HEK293 (cell line): Measurements from ENCODE around the gene IP6K2.

Experiments used
- GLIS2 ChIP-seq: fragments of 450-650 bp; formaldehyde crosslinking; IDR thresholded peaks from 2 replicates; pipeline ENCODE4 v1.5.1; 2016; ENCODE audit warnings: missing biosample characterization, missing genetic modification characterization
- PRDM10 ChIP-seq: fragments of 450-650 bp; formaldehyde crosslinking; IDR thresholded peaks from 2 replicates; pipeline ENCODE4 v1.5.1; 2016; ENCODE audit warnings: missing biosample characterization, missing genetic modification characterization
- PRDM6 ChIP-seq: fragments of 450-650 bp; formaldehyde crosslinking; IDR thresholded peaks from 2 replicates; pipeline ENCODE4 v1.5.1; 2017; ENCODE audit warnings: missing biosample characterization, missing genetic modification characterization
- SETDB1 ChIP-seq: IDR thresholded peaks from one replicate; pipeline ENCODE4 v1.6.1; 2017; ENCODE audit warnings: mild to moderate bottlenecking, low read length, moderate library complexity, mixed read lengths; ENCODE audit not compliant: insufficient read length
- SP2 ChIP-seq: fragments of 450-650 bp; formaldehyde crosslinking; IDR thresholded peaks from 2 replicates; pipeline ENCODE4 v1.5.1; 2016; ENCODE audit warnings: missing biosample characterization, missing genetic modification characterization
- TSHZ1 ChIP-seq: fragments of 450-650 bp; formaldehyde crosslinking; IDR thresholded peaks from 2 replicates; pipeline ENCODE4 v1.5.1; 2016; ENCODE audit warnings: missing biosample characterization, missing genetic modification characterization, borderline replicate concordance
- ZNF266 ChIP-seq: fragments of 450-650 bp; formaldehyde crosslinking; IDR thresholded peaks from 2 replicates; pipeline ENCODE4 v1.5.1; 2016; ENCODE audit warnings: missing biosample characterization, missing genetic modification characterization, low read depth
- ZNF426 ChIP-seq: fragments of 450-650 bp; formaldehyde crosslinking; IDR thresholded peaks from 2 replicates; pipeline ENCODE4 v1.5.1; 2017; ENCODE audit warnings: missing biosample characterization, missing genetic modification characterization, mild to moderate bottlenecking, inconsistent platforms, moderate library complexity
- ZNF473 ChIP-seq: fragments of 450-650 bp; formaldehyde crosslinking; IDR thresholded peaks from 2 replicates; pipeline ENCODE4 v1.5.1; 2017; ENCODE audit warnings: missing biosample characterization, missing genetic modification characterization
- ZNF548 ChIP-seq: fragments of 450-650 bp; formaldehyde crosslinking; IDR thresholded peaks from 2 replicates; pipeline ENCODE4 v1.5.1; 2016; ENCODE audit warnings: missing biosample characterization, missing genetic modification characterization
- ZNF555 ChIP-seq: fragments of 450-650 bp; formaldehyde crosslinking; conservative IDR thresholded peaks from 2 replicates; pipeline ENCODE4 v1.5.1; 2017; ENCODE audit warnings: missing biosample characterization, mild to moderate bottlenecking, missing genetic modification characterization, inconsistent platforms
- ZNF560 ChIP-seq: fragments of 450-650 bp; formaldehyde crosslinking; IDR thresholded peaks from 2 replicates; pipeline ENCODE4 v1.5.1; 2017; ENCODE audit warnings: missing biosample characterization, missing genetic modification characterization, borderline replicate concordance
- ZNF623 ChIP-seq: fragments of 450-650 bp; formaldehyde crosslinking; IDR thresholded peaks from 2 replicates; pipeline ENCODE4 v1.5.1; 2016; ENCODE audit warnings: missing biosample characterization, missing genetic modification characterization
- ZNF707 ChIP-seq: fragments of 450-650 bp; formaldehyde crosslinking; IDR thresholded peaks from 2 replicates; pipeline ENCODE4 v1.5.1; 2016; ENCODE audit warnings: missing biosample characterization, missing genetic modification characterization
- ZNF747 ChIP-seq: fragments of 450-650 bp; formaldehyde crosslinking; IDR thresholded peaks from 2 replicates; pipeline ENCODE4 v1.5.1; 2016; ENCODE audit warnings: missing biosample characterization, missing genetic modification characterization
- ZNF792 ChIP-seq: fragments of 450-650 bp; formaldehyde crosslinking; IDR thresholded peaks from 2 replicates; pipeline ENCODE4 v1.5.1; 2016; ENCODE audit warnings: missing biosample characterization, missing genetic modification characterization
- ZNF837 ChIP-seq: fragments of 450-650 bp; formaldehyde crosslinking; IDR thresholded peaks from 2 replicates; pipeline ENCODE4 v1.5.1; 2016; ENCODE audit warnings: missing biosample characterization, missing genetic modification characterization
- TF ChIP-seq, protein P1 (sequence below): fragments of 450-650 bp; formaldehyde crosslinking; optimal IDR thresholded peaks from 2 replicates; pipeline ENCODE3; 2016; ENCODE audit warnings: missing biosample characterization, mild to moderate bottlenecking, missing genetic modification characterization
- TF ChIP-seq, protein P2 (sequence below): fragments of 450-650 bp; formaldehyde crosslinking; IDR thresholded peaks from 2 replicates; pipeline ENCODE4 v1.5.1; 2016; ENCODE audit warnings: missing biosample characterization, missing genetic modification characterization
- TF ChIP-seq, protein P3 (sequence below): fragments of 450-650 bp; formaldehyde crosslinking; IDR thresholded peaks from 2 replicates; pipeline ENCODE4 v1.5.1; 2016; ENCODE audit warnings: missing biosample characterization, missing genetic modification characterization, low read depth
- TF ChIP-seq, protein P4 (sequence below): fragments of 450-650 bp; formaldehyde crosslinking; IDR thresholded peaks from 2 replicates; pipeline ENCODE4 v1.5.1; 2016; ENCODE audit warnings: missing biosample characterization, missing genetic modification characterization
- TF ChIP-seq, protein P5 (sequence below): fragments of 450-650 bp; formaldehyde crosslinking; IDR thresholded peaks from 2 replicates; pipeline ENCODE4 v1.5.1; 2016; ENCODE audit warnings: missing biosample characterization, missing genetic modification characterization

The IP6K2 gene

DNA sequence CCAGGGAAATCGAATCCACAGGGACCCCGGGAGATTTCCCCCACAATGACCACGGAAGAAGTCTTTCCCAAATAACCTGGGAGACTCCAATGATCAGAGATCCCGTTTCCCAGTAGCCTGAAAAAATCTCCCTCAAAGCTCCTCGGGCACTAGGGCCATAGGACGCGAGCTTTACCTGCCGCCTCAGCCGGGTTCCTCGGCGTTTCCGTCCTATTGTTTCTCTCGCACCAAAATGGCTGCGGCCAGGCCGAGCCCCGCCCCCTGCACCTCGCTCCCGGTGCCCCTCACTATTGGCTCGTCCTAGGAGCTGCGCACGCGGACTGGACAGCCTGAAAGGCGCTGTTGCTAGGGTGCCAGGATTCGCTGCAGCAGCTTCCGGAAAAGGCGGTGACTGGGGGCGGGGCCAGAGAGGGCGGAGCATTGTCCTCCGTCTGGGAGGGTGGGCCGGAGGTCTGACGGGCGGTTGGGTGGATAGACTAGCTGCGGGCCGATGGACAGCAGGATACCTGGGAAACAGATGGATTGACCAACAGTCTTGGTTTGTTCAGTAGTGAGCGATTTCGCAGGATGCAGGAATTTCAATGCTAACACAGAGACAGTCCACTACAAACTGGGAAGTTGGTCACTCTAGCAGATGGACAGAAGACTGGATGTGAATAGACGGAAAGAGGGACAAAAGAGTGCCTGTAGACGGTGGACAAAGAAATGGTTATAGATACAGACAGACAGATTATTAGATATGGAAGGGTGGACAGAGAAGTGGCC is at the start of gene IP6K2 (continued):
- TF ChIP-seq PRDM10 (tag by site-specific recombination) (0 out of 2 replicates have a peak, but pooled peaks have one; percentile 26), ZNF623 (no peak), ZNF555 (tag by site-specific recombination) (no peak), ZNF548 (tag by site-specific recombination) (no peak), ZNF560 (tag by site-specific recombination) (peak; percentile 54; the same call in 1 of the 2 replicates), SETDB1 (no peak), ZNF426 (no peak), ZNF747 (tag by site-specific recombination) (no peak), ZNF792 (no peak), PRDM6 (no peak), ZNF473 (tag by site-specific recombination) (no peak), ZNF266 (tag by site-specific recombination) (no peak), TSHZ1 (tag by site-specific recombination) (no peak), GLIS2 (no peak), ZNF837 (no peak), SP2 (tag by site-specific recombination) (peak; percentile 99), ZNF707 (no peak)
- TF ChIP-seq, protein P1, sequence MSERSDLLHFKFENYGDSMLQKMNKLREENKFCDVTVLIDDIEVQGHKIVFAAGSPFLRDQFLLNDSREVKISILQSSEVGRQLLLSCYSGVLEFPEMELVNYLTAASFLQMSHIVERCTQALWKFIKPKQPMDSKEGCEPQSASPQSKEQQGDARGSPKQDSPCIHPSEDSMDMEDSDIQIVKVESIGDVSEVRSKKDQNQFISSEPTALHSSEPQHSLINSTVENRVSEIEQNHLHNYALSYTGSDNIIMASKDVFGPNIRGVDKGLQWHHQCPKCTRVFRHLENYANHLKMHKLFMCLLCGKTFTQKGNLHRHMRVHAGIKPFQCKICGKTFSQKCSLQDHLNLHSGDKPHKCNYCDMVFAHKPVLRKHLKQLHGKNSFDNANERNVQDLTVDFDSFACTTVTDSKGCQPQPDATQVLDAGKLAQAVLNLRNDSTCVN (tag by site-specific recombination) = peak; percentile 32
- TF ChIP-seq, protein P2, sequence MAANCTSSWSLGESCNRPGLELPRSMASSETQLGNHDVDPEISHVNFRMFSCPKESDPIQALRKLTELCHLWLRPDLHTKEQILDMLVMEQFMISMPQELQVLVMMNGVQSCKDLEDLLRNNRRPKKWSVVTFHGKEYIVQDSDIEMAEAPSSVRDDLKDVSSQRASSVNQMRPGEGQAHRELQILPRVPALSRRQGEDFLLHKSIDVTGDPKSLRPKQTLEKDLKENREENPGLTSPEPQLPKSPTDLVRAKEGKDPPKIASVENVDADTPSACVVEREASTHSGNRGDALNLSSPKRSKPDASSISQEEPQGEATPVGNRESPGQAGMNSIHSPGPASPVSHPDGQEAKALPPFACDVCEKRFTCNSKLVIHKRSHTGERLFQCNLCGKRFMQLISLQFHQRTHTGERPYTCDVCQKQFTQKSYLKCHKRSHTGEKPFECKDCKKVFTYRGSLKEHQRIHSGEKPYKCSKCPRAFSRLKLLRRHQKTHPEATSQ = no peak
- TF ChIP-seq, protein P3, sequence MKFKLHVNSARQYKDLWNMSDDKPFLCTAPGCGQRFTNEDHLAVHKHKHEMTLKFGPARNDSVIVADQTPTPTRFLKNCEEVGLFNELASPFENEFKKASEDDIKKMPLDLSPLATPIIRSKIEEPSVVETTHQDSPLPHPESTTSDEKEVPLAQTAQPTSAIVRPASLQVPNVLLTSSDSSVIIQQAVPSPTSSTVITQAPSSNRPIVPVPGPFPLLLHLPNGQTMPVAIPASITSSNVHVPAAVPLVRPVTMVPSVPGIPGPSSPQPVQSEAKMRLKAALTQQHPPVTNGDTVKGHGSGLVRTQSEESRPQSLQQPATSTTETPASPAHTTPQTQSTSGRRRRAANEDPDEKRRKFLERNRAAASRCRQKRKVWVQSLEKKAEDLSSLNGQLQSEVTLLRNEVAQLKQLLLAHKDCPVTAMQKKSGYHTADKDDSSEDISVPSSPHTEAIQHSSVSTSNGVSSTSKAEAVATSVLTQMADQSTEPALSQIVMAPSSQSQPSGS (tag by site-specific recombination) = no peak
- TF ChIP-seq, protein P4, sequence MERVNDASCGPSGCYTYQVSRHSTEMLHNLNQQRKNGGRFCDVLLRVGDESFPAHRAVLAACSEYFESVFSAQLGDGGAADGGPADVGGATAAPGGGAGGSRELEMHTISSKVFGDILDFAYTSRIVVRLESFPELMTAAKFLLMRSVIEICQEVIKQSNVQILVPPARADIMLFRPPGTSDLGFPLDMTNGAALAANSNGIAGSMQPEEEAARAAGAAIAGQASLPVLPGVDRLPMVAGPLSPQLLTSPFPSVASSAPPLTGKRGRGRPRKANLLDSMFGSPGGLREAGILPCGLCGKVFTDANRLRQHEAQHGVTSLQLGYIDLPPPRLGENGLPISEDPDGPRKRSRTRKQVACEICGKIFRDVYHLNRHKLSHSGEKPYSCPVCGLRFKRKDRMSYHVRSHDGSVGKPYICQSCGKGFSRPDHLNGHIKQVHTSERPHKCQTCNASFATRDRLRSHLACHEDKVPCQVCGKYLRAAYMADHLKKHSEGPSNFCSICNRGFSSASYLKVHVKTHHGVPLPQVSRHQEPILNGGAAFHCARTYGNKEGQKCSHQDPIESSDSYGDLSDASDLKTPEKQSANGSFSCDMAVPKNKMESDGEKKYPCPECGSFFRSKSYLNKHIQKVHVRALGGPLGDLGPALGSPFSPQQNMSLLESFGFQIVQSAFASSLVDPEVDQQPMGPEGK (tag by site-specific recombination) = no peak
- TF ChIP-seq, protein P5, sequence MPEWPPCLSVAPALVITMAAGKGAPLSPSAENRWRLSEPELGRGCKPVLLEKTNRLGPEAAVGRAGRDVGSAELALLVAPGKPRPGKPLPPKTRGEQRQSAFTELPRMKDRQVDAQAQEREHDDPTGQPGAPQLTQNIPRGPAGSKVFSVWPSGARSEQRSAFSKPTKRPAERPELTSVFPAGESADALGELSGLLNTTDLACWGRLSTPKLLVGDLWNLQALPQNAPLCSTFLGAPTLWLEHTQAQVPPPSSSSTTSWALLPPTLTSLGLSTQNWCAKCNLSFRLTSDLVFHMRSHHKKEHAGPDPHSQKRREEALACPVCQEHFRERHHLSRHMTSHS (tag by site-specific recombination) = no peak
